ENCODE data around the gene FBXL17.

Gene FBXL17

GRCh38 chr5:107982703-107983425 lies 399.0 kb downstream of the FBXL17 start:
- DNase-seq = no peak

- no peak for DNase-seq
These were observed 400.8 kb downstream of the FBXL17 start for GRCh38 chr5:107980923-107981692.

- DNase-seq = no peak
These were observed 402.0 kb downstream of the FBXL17 start for GRCh38 chr5:107979900-107980299.

- no peak for DNase-seq
These were observed 402.6 kb downstream of the FBXL17 start for GRCh38 chr5:107979291-107979690.

GRCh38 chr5:107977550-107978071 lies 404.3 kb downstream of the FBXL17 start:
- DNase-seq = no peak

GRCh38 chr5:107975568-107975967 lies 406.3 kb downstream of the FBXL17 start:
- DNase-seq = no peak

GRCh38 chr5:107971846-107972245 lies 410.1 kb downstream of the FBXL17 start:
- no peak for DNase-seq

- peak; percentile 40 for DNase-seq
These were observed 412.1 kb downstream of the FBXL17 start for GRCh38 chr5:107969847-107970246.

GRCh38 chr5:107968998-107969397 lies 412.9 kb downstream of the FBXL17 start:
- peak; percentile 92 for DNase-seq

- peak; percentile 59 for DNase-seq
These were observed 413.5 kb downstream of the FBXL17 start for GRCh38 chr5:107968406-107968843.

GRCh38 chr5:107966201-107966600 lies 415.7 kb downstream of the FBXL17 start:
- no peak for DNase-seq

- DNase-seq = no peak
These were observed 417.2 kb downstream of the FBXL17 start for GRCh38 chr5:107964722-107965121.

- DNase-seq = no peak
These were observed 422.2 kb downstream of the FBXL17 start for GRCh38 chr5:107959573-107960279.

- no peak for DNase-seq
These were observed 423.0 kb downstream of the FBXL17 start for GRCh38 chr5:107958861-107959260.

- DNase-seq = no peak
These were observed 423.5 kb downstream of the FBXL17 start for GRCh38 chr5:107958432-107958831.

GRCh38 chr5:107957051-107957450 lies 424.8 kb downstream of the FBXL17 start:
- no peak for DNase-seq

GRCh38 chr5:107955321-107955720 lies 426.6 kb downstream of the FBXL17 start:
- no peak for DNase-seq

GRCh38 chr5:107954254-107954653 lies 427.6 kb downstream of the FBXL17 start:
- no peak for DNase-seq

GRCh38 chr5:107952450-107952849 lies 429.4 kb downstream of the FBXL17 start:
- no peak for DNase-seq

GRCh38 chr5:107951309-107951708 lies 430.6 kb downstream of the FBXL17 start:
- no peak for DNase-seq

- DNase-seq = no peak
These were observed 431.1 kb downstream of the FBXL17 start for GRCh38 chr5:107950776-107951175.

- DNase-seq = no peak
These were observed 432.1 kb downstream of the FBXL17 start for GRCh38 chr5:107949688-107950341.

GRCh38 chr5:107948377-107948776 lies 433.5 kb downstream of the FBXL17 start:
- DNase-seq = no peak
